DMS53 treated with DMSO at 0.1 percent for 48 hours (cell line): Measurements from ENCODE around the gene ZBED2.
"Not testable (repeated sequence)": the region's sequence is repeated elsewhere in the genome, so short reads cannot be mapped to it uniquely, and the experiment has no call there.

Experiments used
- DNase-seq: peaks from one replicate; lab custom pipeline; 2025; ENCODE audit not compliant: unreplicated experiment; lab: John Stamatoyannopoulos, UW

The ZBED2 gene

DNA sequence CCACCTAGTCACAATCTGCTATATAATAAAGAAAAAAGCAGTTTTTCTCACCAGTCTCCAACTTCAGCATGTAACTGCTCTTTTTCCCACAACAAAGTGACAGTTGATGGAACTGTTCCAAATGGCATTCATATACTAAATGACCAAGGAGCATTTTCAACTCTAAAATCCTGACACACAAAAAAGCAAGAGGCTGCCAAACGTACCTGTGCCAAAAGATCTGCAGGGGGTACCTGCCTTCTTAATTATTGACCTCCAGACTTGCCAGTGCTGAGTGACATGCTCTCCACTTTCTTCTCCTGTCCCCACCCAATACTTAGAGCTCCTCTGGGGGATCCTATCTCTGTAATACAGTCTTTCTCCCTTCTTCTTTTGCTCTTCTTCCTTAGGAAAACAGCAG, 18.0 kb downstream of the ZBED2 start:
- no peak for DNase-seq

DNA sequence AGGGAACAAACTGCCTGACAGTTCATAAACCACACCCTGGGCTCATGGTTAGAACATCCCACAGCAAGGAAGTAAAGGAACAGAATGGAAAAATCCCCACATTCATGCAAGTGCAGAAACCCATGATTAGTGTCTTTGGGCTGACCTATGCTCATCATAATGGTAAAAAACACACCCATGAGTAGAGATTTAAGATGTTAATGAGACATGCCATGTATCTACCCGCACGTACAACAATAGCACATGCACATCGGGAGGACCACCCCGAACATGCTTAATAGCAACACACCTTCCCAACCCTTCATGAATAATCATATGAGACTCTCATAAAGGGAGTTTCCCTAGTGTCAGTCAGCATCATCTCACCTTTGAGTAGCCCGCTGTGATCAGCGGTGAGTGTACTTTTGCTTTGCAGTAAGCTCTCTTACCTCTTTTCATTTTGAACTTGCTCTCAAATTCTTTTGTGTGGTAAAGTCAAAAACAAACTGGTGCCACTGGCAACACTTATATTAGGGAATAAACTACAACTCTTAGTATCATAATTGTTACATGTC, 23.2 kb downstream of the ZBED2 start:
- DNase-seq: no peak

DNA sequence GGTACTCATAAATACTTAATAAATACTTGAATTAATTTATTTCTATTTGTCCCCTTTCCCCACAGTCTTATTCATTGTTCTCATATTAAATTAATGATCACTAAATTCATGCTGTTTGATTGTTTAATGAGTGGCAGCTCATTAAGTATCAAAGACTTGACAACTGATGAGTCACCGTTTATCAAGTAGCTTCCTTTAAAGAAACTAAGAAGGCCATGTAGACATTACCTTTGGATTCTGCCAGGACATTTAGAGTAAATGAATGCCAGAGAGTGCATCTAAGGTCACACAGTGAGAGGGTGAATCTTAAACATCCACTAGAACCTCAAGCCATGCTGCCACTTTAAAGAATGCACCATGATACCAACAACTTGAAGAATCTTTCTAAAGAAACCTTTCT, 23.9 kb downstream of the ZBED2 start:
- no peak for DNase-seq

GRCh38 chr3:111570404-111571030, 24.6 kb downstream of the ZBED2 start:
- DNase-seq: no peak

- no peak for DNase-seq
Observed at GRCh38 chr3:111568911-111569310, 26.2 kb downstream of the ZBED2 start.

GRCh38 chr3:111568355-111568754, 26.8 kb downstream of the ZBED2 start:
- no peak for DNase-seq

DNA sequence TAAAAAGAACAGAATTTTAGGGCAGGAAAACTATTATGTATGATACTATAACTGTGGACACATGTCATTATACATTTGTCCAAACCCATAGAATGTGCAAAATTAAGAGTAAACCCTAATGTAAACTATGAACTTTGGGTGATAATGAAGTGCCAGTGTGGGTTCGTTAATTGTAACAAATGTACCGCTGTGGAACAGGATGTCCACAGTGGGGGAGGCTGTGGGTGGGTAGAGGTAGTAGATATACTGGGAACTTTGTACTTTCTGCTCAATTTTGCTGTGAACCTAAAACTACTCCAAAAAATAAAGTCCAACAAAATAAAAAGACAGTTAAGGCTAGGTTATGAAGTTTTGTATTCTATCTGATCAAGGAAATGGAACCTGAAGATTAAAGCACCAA, 28.3 kb downstream of the ZBED2 start:
- DNase-seq: no peak

DNA sequence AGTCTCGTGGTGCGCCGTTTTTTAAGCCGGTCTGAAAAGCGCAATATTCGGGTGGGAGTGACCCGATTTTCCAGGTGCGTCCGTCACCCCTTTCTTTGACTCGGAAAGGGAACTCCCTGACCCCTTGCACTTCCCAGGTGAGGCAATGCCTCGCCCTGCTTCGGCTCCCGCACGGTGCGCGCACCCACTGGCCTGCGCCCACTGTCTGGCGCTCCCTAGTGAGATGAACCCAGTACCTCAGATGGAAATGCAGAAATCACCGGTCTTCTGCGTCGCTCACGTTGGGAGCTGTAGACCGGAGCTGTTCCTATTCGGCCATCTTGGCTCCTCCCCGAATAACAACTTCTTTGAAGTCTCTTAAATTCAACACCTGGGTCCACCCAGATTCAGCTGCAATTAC, 33.2 kb downstream of the ZBED2 start:
- DNase-seq: not testable (repeated sequence)

GRCh38 chr3:111548756-111549155, 46.4 kb downstream of the ZBED2 start:
- DNase-seq: peak; percentile 64

DNA sequence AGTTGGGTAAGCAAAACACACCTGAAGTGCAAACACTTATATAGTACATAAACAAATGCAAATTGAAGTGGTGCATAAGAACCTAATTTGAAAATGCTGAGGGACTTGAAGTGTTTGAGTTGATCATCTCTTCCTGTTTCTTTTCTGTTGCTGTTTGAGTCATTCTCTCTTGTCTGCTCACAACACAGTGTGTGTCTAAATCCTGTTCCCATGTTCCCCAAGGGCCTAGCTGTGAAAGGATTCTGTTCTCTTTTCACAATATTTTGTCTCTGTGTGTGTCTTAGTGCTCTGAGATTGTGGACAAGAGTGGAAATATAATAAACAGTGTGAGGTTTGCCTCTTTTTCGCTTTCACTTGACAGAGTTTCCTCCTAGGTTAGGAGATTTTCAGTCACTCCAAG, 47.1 kb downstream of the ZBED2 start:
- DNase-seq: peak; percentile 57

DNA sequence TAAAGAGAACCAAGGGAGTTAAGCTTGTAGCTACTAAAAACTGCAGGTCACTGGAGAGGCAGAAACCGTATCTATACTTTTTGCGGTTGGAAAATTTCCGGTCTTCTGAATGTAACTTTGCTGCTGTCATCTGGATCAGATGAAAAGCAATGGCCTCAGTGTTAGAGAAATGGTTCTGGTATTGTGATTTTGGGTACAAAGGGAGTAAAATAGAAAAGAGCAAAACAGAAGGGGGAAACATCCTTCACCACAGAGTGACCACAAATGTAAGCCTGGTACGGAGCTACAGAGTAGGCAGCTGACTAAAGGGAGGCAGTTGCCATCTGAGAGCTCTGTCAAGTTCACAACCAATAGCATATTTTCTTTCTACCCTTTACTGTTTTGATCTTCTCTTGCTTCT, 47.5 kb downstream of the ZBED2 start:
- DNase-seq: no peak

DNA sequence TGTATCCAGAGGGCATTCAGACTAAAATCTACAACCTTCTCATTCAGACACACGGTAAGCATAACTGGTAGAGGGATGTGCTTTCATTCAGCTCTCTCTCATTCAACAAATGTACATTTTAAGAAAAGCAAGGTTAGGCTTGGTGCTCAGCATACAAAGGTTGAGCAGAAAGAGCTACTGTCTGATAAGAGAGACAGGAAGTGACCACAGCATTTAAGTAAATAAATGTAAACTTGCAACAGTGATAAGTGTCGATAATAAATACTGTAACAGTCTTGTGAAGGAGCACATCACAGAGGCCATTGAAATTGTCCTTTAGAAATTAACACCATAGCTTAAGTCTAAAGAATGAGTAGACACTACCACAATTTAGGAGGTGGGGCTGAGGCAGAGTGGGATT, 49.8 kb downstream of the ZBED2 start:
- no peak for DNase-seq
